OCI-LY1 (cell line): ENCODE data around the gene SV2A.

ENCODE experiments used
- CTCF ChIP-seq: fragments of 200-600 bp; sonication (generic), shearing (Covaris generic); IDR thresholded peaks from 2 replicates; pipeline ENCODE4 v1.5.1; 2017; ENCODE audit warnings: mild to moderate bottlenecking, antibody characterized with exemption, low read length, moderate library complexity, mixed read lengths
- EZH2 ChIP-seq: fragments of 200-600 bp; sonication (generic), shearing (Covaris generic); IDR thresholded peaks from 2 replicates; pipeline ENCODE4 v1.8.0; 2017; ENCODE audit warnings: borderline replicate concordance, mixed run types, mild to moderate bottlenecking, antibody characterized with exemption, low read length, moderate library complexity, mixed read lengths

GRCh38 chr1:149949911-149950310 is 32.3 kb upstream of the SV2A start:
- TF ChIP-seq CTCF (no peak), EZH2 (no peak)
